DOHH2 (cell line): Measurements from ENCODE around the gene GMPR2.

Source experiments
- CTCF ChIP-seq: fragments of 200-600 bp; sonication (generic); IDR thresholded peaks from one replicate; pipeline ENCODE4 v1.5.1; 2014; ENCODE audit warnings: antibody characterized with exemption, mild to moderate bottlenecking, low read depth, low read length; ENCODE audit not compliant: poor library complexity, severe bottlenecking
- EZH2phosphoT487 ChIP-seq: fragments of 200-600 bp; sonication (generic); IDR thresholded peaks from 2 replicates; pipeline ENCODE4 v1.6.1; 2017; ENCODE audit warnings: borderline replicate concordance, mild to moderate bottlenecking, antibody characterized with exemption, low read length, moderate library complexity, mixed read lengths

DNA sequence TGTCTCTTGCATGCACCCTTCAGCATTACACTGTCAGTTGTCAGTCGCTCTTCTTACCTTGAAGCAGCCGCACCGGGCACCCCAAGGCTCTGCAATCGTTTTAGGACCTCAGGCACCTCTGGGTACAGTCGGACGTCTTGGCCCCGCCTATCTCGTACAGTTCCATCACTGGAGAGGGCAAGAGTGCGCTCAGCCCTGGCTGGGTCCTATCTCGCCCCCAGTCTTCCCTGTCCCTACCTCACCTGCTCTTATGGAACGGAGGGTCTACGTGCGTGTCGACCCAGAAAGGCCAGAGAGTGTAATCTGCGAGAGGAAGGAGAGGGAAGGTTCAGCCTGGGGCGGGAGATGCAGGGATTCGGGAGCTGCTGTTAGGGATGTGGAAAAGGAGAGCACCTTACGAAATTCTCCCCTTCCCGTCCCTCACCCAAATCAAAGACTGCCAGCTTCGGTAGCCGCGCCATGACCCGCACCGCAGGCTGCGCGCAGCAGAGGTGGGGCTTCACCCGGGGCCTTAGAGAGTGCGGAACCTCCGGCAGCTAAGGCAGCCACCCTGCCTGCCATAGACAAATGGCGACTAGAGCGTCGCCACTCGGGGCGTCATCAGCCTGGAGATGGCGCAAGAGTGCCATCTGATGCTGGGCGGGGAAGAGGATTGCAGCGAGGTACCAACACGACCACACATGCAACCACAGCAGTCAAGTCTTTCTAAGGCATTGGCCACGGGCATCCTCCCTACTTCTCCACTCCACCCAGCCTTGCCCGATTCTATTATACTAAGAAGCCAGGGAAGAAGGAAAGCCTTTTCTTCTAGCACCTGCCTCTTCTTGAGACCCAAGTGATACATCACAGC is 17.0 kb upstream of the GMPR2 start, which contains the start of gene MDP1:
- peak; percentile 81 for TF ChIP-seq CTCF
- no peak for TF ChIP-seq EZH2phosphoT487
